ENCODE results near the gene LBP. TPM values are rescaled to one million over a fixed set of nuclear protein-coding genes. Genes with fewer than 3 reads are reported as not detected.

LBP gene
- total RNA-seq, 4 donors from 2014 or later: 0.38 to 6.2 TPM; not detected in 2

DNA sequence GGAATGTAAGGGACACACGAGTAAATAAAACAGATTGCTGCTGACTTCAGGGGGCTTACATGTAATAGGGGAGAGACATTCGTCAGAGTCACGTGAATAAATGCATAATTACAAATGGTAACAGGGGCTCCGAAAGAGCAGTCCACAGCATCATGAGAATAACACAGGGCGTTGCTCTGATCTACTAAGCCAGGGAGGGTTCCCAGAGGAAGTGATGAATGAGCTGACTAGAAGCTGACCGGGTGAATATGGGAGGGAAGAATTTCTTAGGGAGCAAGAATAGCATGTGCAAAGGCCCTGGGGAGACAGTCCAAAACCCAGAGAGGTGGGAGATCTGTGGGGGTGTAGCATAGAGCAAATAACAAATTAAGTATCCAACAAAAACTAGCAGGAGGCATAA lies 39.9 kb upstream of the LBP start:
- DNase-seq (ENCODE audit: low spot score in 2 of 2): no peak
- Histone ChIP-seq H3K36me3 (no peaks in the 10 kb centered on the region), H3K9me3 (no peaks in the 10 kb centered on the region), H3K27me3 (peaks cover 16% of the 10 kb centered on the region), H3K27ac (no peak overlapping the region), H3K4me3 (no peak overlapping the region), H3K4me1 (peaks cover 8% of the 10 kb centered on the region)
- 83% methylated on average over 6 of the region's 6 CpGs for WGBS
- TF ChIP-seq POLR2AphosphoS5 (IDR thresholded peaks at IDR 0.05) (no peak), EP300 (IDR thresholded peaks at IDR 0.05) (no peak)

- DNase-seq (ENCODE audit: low spot score in 2 of 2): no peak
- TF ChIP-seq, protein P1, sequence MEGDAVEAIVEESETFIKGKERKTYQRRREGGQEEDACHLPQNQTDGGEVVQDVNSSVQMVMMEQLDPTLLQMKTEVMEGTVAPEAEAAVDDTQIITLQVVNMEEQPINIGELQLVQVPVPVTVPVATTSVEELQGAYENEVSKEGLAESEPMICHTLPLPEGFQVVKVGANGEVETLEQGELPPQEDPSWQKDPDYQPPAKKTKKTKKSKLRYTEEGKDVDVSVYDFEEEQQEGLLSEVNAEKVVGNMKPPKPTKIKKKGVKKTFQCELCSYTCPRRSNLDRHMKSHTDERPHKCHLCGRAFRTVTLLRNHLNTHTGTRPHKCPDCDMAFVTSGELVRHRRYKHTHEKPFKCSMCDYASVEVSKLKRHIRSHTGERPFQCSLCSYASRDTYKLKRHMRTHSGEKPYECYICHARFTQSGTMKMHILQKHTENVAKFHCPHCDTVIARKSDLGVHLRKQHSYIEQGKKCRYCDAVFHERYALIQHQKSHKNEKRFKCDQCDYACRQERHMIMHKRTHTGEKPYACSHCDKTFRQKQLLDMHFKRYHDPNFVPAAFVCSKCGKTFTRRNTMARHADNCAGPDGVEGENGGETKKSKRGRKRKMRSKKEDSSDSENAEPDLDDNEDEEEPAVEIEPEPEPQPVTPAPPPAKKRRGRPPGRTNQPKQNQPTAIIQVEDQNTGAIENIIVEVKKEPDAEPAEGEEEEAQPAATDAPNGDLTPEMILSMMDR (IDR thresholded peaks at IDR 0.05): no peak
- TF ChIP-seq EP300 (IDR thresholded peaks at IDR 0.05): no peak
- Histone ChIP-seq H3K36me3 (no peaks in the 10 kb centered on the region), H3K4me1 (peaks cover 8% of the 10 kb centered on the region), H3K4me3 (no peak overlapping the region), H3K9me3 (no peaks in the 10 kb centered on the region), H3K27me3 (peaks cover 16% of the 10 kb centered on the region), H3K27ac (no peak overlapping the region)
- 76% methylated on average over 8 of the region's 8 CpGs for WGBS
Observed at GRCh38 chr20:38307371-38308046, 38.8 kb upstream of the LBP start.

GRCh38 chr20:38308047-38308438 lies 38.2 kb upstream of the LBP start:
- TF ChIP-seq POLR2A (IDR thresholded peaks at IDR 0.05): no peak
- no peak for TF ChIP-seq POLR2AphosphoS5 (IDR thresholded peaks at IDR 0.05)
- no peak for TF ChIP-seq EP300 (IDR thresholded peaks at IDR 0.05)
- TF ChIP-seq, protein P1 (IDR thresholded peaks at IDR 0.05): no peak
- Histone ChIP-seq H3K27ac (no peak overlapping the region), H3K9me3 (no peaks in the 10 kb centered on the region), H3K27me3 (peaks cover 13% of the 10 kb centered on the region), H3K4me3 (no peak overlapping the region), H3K36me3 (no peaks in the 10 kb centered on the region), H3K4me1 (peaks cover 8% of the 10 kb centered on the region)
- no peak for DNase-seq (ENCODE audit: low spot score in 2 of 2)
- 77% methylated on average over 2 of the region's 4 CpGs for WGBS

- 25% methylated on average over 1 of the region's 1 CpG for WGBS
- no peaks in the 10 kb centered on the region for H3K36me3 ChIP-seq
- no peak for DNase-seq (ENCODE audit: low spot score in 2 of 2)
- peaks cover 13% of the 10 kb centered on the region for H3K27me3 ChIP-seq
- H3K27ac ChIP-seq: no peak overlapping the region
- no peak for TF ChIP-seq POLR2A (IDR thresholded peaks at IDR 0.05)
- TF ChIP-seq, protein P1 (IDR thresholded peaks at IDR 0.05): no peak
- no peak for TF ChIP-seq POLR2AphosphoS5 (IDR thresholded peaks at IDR 0.05)
- TF ChIP-seq EP300 (IDR thresholded peaks at IDR 0.05): no peak
- H3K4me3 ChIP-seq: no peak overlapping the region
- peaks cover 7% of the 10 kb centered on the region for H3K4me1 ChIP-seq
- no peaks in the 10 kb centered on the region for H3K9me3 ChIP-seq
Observed at GRCh38 chr20:38308447-38308846, 37.8 kb upstream of the LBP start.

DNA sequence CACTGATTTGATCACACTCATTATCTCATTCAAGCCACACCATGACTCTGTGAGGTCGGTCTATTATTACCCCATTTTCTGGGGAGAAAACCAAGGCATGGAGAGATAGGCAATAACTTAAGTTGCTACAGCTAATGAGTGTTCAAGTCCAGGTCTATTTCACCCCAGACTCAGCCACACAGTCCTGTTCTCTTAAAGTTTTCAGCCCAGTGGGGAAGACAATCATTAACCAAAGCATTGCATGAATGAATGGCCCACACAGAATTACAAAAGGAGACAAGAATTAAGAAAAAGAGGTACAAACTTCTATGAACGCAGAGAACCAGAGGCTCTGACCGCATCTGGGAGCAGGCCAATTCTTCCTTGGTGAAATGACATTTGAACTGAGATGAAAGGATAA lies 35.2 kb upstream of the LBP start:
- TF ChIP-seq POLR2AphosphoS5 (IDR thresholded peaks at IDR 0.05) (no peak), EP300 (IDR thresholded peaks at IDR 0.05) (no peak)
- no peaks in the 10 kb centered on the region for H3K9me3 ChIP-seq
- no peak overlapping the region for H3K27ac ChIP-seq
- WGBS: 82% methylated on average over 3 of the region's 3 CpGs
- H3K27me3 ChIP-seq: peaks cover 11% of the 10 kb centered on the region
- DNase-seq (ENCODE audit: low spot score in 2 of 2): no peak
- H3K36me3 ChIP-seq: no peaks in the 10 kb centered on the region
- no peak overlapping the region for H3K4me3 ChIP-seq
- H3K4me1 ChIP-seq: no peaks in the 10 kb centered on the region

GRCh38 chr20:38311491-38311890 lies 34.8 kb upstream of the LBP start:
- DNase-seq (ENCODE audit: low spot score in 2 of 2): no peak
- no peaks in the 10 kb centered on the region for H3K9me3 ChIP-seq
- no peaks in the 10 kb centered on the region for H3K36me3 ChIP-seq
- H3K27ac ChIP-seq: no peak overlapping the region
- H3K27me3 ChIP-seq: peaks cover 7% of the 10 kb centered on the region
- 50% methylated on average over 3 of the region's 3 CpGs for WGBS
- H3K4me3 ChIP-seq: no peak overlapping the region
- no peaks in the 10 kb centered on the region for H3K4me1 ChIP-seq
- TF ChIP-seq, protein P1 (IDR thresholded peaks at IDR 0.05): no peak
- TF ChIP-seq POLR2AphosphoS5 (IDR thresholded peaks at IDR 0.05) (no peak), EP300 (IDR thresholded peaks at IDR 0.05) (no peak), POLR2A (IDR thresholded peaks at IDR 0.05) (no peak)
